Endometrial microvascular endothelial cells (primary cell): ENCODE measurements around the gene C13orf46. TPM values are rescaled to one million over a fixed set of nuclear protein-coding genes. Genes with fewer than 3 reads are reported as not detected.
"Not testable (repeated sequence)": the region's sequence is repeated elsewhere in the genome, so short reads cannot be mapped to it uniquely, and the experiment has no call there.

Experiments used
- in situ Hi-C: cut with HindIII; loops from 2 replicates; pipeline ENCODE4 v1.10.0; 2017; ENCODE audit warnings: low sequenced_read_pairs, low pct_unique_long_range_greater_than_20kb; ENCODE audit errors: inconsistent ontology term
- total RNA-seq: library from RNA; depleted of rRNA; stranded (reverse); fragments of >200 nt; gene quantifications from one replicate; pipeline ENCODE4 v1.2.3, GENCODE V29; 2015; ENCODE audit errors: inconsistent ontology term

Gene C13orf46
- total RNA-seq, 1 donor from 2014 or later, result not detected

- in situ Hi-C loops, result no loop called here
Observed at GRCh38 chr13:113918580-113918979, 55.3 kb downstream of the C13orf46 start.

GRCh38 chr13:113917594-113918371 is 56.1 kb downstream of the C13orf46 start:
- in situ Hi-C loops, result no loop called here

GRCh38 chr13:113917096-113917495 is 56.8 kb downstream of the C13orf46 start:
- in situ Hi-C loops, result no loop called here

- in situ Hi-C loops, result no loop called here
Observed at GRCh38 chr13:113916330-113916815, 57.5 kb downstream of the C13orf46 start.

GRCh38 chr13:113915786-113916329 is 58.0 kb downstream of the C13orf46 start:
- in situ Hi-C loops, result no loop called here

GRCh38 chr13:113915012-113915763 is 58.7 kb downstream of the C13orf46 start:
- in situ Hi-C loops, result no loop called here

GRCh38 chr13:113914333-113915011 is 59.4 kb downstream of the C13orf46 start:
- in situ Hi-C loops, result no loop called here

GRCh38 chr13:113913838-113914237 is 60.0 kb downstream of the C13orf46 start:
- in situ Hi-C loops, result not testable (repeated sequence)

GRCh38 chr13:113913408-113913807 is 60.5 kb downstream of the C13orf46 start:
- in situ Hi-C loops, result not testable (repeated sequence)

GRCh38 chr13:113912596-113912995 is 61.3 kb downstream of the C13orf46 start:
- in situ Hi-C loops, result no loop called here

GRCh38 chr13:113907635-113908617 is 66.0 kb downstream of the C13orf46 start:
- in situ Hi-C loops, result no loop called here

- in situ Hi-C loops, result no loop called here
Observed at GRCh38 chr13:113906571-113906970, 67.3 kb downstream of the C13orf46 start.

GRCh38 chr13:113905942-113906341 is 67.9 kb downstream of the C13orf46 start:
- in situ Hi-C loops, result no loop called here

- in situ Hi-C loops, result no loop called here
Observed at GRCh38 chr13:113905018-113905417, 68.9 kb downstream of the C13orf46 start.

GRCh38 chr13:113904411-113904810 is 69.5 kb downstream of the C13orf46 start:
- in situ Hi-C loops, result no loop called here

GRCh38 chr13:113903912-113904311 is 70.0 kb downstream of the C13orf46 start:
- in situ Hi-C loops, result no loop called here
